IPS-15b (cell line): Measurements from ENCODE around the gene DLG4.

Experiments
- H3K27me3 ChIP-seq: one replicate; pipeline ENCODE4 v1.6.1; 2013; ENCODE audit warnings: low read length; ENCODE audit not compliant: control insufficient read depth, insufficient read depth
- H3K36me3 ChIP-seq: one replicate; pipeline ENCODE4 v1.6.1; 2013; ENCODE audit warnings: low read length; ENCODE audit not compliant: control insufficient read depth, insufficient read depth
- H3K4me1 ChIP-seq: one replicate; pipeline ENCODE4 v1.6.1; 2013; ENCODE audit warnings: mild to moderate bottlenecking, low read length; ENCODE audit not compliant: control insufficient read depth, insufficient read depth
- H3K4me3 ChIP-seq: one replicate; pipeline ENCODE4 v1.5.1; 2013; ENCODE audit warnings: low read depth, low read length
- H3K9ac ChIP-seq: one replicate; pipeline ENCODE4 v1.6.1; 2013; ENCODE audit warnings: low read depth, mild to moderate bottlenecking, low read length
- H3K9me3 ChIP-seq: one replicate; pipeline ENCODE4 v1.6.1; 2013; ENCODE audit warnings: mild to moderate bottlenecking, low read length; ENCODE audit not compliant: control insufficient read depth, insufficient read depth

The DLG4 gene

DNA sequence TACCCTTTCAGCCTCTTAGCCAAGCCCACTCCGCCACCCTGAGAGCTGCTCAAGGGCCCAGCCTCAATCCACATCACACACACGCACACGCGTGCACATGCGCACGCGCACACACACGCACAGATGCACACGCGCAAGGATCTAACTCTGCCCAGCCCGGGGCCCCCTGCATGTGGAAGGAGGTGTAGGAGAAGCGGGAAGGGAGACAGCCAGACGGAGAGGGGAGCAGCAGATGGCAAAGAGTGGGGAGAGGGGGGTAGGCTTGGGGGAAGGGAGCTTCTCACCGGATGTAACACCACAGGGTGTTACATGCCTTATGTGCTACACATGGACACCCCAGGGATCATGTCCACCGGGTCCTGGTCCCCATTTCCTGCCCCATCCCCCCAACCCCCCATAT, 15.3 kb downstream of the DLG4 start:
- peak overlapping the region; percentile 79 for H3K4me3 ChIP-seq

DNA sequence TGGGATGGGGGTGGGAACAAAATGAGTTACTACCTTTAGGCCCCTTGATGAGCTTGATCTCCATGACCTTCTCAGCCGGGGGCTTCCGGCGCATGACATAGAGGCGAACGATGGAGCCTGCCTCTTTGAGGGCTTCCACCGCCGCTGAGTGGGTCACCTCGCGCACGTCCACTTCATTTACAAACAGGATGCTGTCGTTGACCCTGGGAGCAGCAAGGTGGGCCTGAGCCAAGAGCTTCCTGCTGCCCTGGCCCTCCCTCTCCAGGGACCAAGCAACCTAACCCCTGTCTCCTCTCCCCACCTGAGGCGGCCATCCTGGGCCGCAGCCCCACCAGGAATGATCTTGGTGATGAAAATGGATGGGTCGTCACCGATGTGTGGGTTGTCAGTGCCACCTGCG, 16.2 kb downstream of the DLG4 start:
- no peaks in the 10 kb centered on the region for H3K27me3 ChIP-seq
- H3K4me3 ChIP-seq, result no peak overlapping the region
- H3K9me3 ChIP-seq, result no peaks in the 10 kb centered on the region
- peaks cover 1% of the 10 kb centered on the region for H3K4me1 ChIP-seq
- no peak overlapping the region for H3K9ac ChIP-seq
- peaks cover 21% of the 10 kb centered on the region for H3K36me3 ChIP-seq

More for the DNA sequence above, 15.3 kb downstream of the DLG4 start:
- no peaks in the 10 kb centered on the region for H3K9me3 ChIP-seq
- peaks cover 16% of the 10 kb centered on the region for H3K36me3 ChIP-seq
- no peaks in the 10 kb centered on the region for H3K27me3 ChIP-seq
- H3K9ac ChIP-seq, result no peak overlapping the region
- peaks cover 7% of the 10 kb centered on the region for H3K4me1 ChIP-seq

- Histone ChIP-seq H3K9me3 (no peaks in the 10 kb centered on the region), H3K9ac (no peak overlapping the region), H3K4me1 (no peaks in the 10 kb centered on the region), H3K36me3 (peaks cover 43% of the 10 kb centered on the region), H3K27me3 (no peaks in the 10 kb centered on the region), H3K4me3 (no peak overlapping the region)
Measured at GRCh38 chr17:7196651-7197401, 22.8 kb downstream of the DLG4 start.

- H3K36me3 ChIP-seq, result peaks cover 46% of the 10 kb centered on the region
- no peaks in the 10 kb centered on the region for H3K9me3 ChIP-seq
- no peak overlapping the region for H3K9ac ChIP-seq
- H3K4me3 ChIP-seq, result no peak overlapping the region
- no peaks in the 10 kb centered on the region for H3K4me1 ChIP-seq
- no peaks in the 10 kb centered on the region for H3K27me3 ChIP-seq
Measured at GRCh38 chr17:7195971-7196370, 23.7 kb downstream of the DLG4 start.

DNA sequence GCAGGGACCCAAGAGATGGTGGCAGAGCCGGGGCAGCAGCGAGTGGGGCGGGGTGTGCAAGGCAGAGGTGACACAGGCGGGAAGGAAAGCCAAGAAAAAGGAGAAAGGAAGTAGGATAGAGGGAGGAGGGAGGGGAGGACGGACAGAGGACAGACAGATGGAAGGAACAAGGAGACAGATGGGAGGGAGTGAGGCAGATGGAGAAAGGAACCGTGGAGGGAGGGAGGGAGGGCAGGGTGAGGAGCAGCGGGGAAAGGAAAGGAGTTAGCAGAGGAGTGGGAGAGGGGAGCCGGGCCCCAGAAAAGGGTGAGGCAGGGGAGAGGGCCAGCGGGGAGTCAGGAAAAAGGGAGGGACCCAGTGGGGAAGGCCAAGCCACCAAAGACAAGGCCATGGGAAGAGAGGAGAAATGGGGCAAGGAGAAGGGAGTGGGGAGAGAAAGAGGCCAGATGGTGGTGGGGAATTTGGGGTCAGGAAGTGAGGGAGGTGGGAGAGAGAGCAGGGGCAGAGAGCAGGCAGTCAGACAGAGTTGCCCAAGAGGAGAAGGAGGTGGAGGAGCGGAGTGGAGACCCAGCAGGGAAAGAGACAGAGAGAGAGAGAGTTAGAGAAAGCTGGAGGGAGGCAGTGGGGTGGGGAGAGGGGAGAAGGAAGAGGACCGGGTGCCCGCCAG, 27.2 kb downstream of the DLG4 start:
- H3K36me3 ChIP-seq, result peaks cover 50% of the 10 kb centered on the region
- H3K27me3 ChIP-seq, result no peaks in the 10 kb centered on the region
- H3K9me3 ChIP-seq, result no peaks in the 10 kb centered on the region
- no peak overlapping the region for H3K4me3 ChIP-seq
- no peaks in the 10 kb centered on the region for H3K4me1 ChIP-seq
- no peak overlapping the region for H3K9ac ChIP-seq

DNA sequence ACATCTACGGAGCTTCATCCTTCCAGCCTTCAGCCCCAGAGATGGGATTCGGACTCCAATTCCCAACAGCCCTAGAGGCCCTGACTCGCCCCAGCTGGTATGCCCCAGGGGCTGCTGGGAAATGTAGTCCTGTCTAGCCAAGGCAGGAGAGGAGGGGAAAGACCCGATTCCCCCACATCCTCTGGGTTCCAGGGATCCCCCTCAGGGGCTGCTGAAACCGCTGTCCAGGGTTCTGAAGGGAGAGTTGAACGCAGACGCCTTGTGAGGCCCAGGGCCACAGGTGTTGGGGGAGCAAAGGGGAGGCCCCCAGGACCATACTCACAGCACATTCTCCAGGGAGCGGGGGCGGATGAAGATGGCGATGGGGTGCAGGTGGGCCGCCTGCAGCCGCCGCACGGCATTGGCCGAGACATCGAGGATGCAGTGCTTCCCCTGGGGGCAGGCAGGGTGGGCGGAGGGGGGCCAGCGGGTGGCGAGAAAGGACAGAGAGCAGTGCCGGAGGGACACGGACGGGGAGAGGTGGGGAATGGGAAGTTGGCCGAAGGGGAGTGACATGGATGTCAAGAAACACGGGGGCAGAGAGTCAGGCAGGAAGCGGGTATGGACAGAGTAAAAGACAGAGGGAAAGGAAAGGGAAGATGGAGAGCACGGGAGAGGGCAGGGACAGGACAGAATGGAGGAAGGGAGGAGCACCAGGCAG, 27.9 kb downstream of the DLG4 start:
- H3K4me3 ChIP-seq, result no peak overlapping the region
- H3K9ac ChIP-seq, result no peak overlapping the region
- H3K27me3 ChIP-seq, result no peaks in the 10 kb centered on the region
- peaks cover 50% of the 10 kb centered on the region for H3K36me3 ChIP-seq
- H3K9me3 ChIP-seq, result no peaks in the 10 kb centered on the region
- no peaks in the 10 kb centered on the region for H3K4me1 ChIP-seq

DNA sequence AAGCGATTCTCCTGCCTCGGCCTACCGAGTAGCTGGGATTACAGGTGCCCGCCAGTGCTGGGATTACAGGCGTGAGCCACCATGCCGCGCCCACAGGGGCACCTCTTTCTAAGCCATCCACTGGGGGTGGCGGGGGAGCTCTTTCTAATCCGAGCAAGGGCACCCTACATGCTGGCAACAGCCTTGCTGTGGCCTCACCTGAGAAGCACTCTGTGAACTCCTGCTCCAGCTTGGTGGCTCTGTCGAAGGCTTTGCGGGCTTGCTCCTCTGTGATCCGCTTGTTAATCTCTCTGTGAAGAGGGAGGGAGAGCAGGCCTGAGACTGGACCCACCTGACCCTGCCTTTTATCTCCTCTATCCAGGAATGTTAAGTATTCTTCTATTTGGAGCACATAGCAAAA, 28.6 kb downstream of the DLG4 start:
- no peak overlapping the region for H3K4me3 ChIP-seq
- no peaks in the 10 kb centered on the region for H3K4me1 ChIP-seq
- no peaks in the 10 kb centered on the region for H3K9me3 ChIP-seq
- no peaks in the 10 kb centered on the region for H3K27me3 ChIP-seq
- peaks cover 44% of the 10 kb centered on the region for H3K36me3 ChIP-seq
- no peak overlapping the region for H3K9ac ChIP-seq

GRCh38 chr17:7190276-7190917, 29.2 kb downstream of the DLG4 start:
- no peaks in the 10 kb centered on the region for H3K9me3 ChIP-seq
- no peaks in the 10 kb centered on the region for H3K27me3 ChIP-seq
- no peak overlapping the region for H3K9ac ChIP-seq
- peaks cover 38% of the 10 kb centered on the region for H3K36me3 ChIP-seq
- no peak overlapping the region for H3K4me3 ChIP-seq
- no peaks in the 10 kb centered on the region for H3K4me1 ChIP-seq

GRCh38 chr17:7186241-7186640, 33.4 kb downstream of the DLG4 start:
- Histone ChIP-seq H3K27me3 (no peaks in the 10 kb centered on the region), H3K9me3 (no peaks in the 10 kb centered on the region), H3K9ac (no peak overlapping the region), H3K4me1 (no peaks in the 10 kb centered on the region), H3K4me3 (no peak overlapping the region), H3K36me3 (peaks cover 12% of the 10 kb centered on the region)

DNA sequence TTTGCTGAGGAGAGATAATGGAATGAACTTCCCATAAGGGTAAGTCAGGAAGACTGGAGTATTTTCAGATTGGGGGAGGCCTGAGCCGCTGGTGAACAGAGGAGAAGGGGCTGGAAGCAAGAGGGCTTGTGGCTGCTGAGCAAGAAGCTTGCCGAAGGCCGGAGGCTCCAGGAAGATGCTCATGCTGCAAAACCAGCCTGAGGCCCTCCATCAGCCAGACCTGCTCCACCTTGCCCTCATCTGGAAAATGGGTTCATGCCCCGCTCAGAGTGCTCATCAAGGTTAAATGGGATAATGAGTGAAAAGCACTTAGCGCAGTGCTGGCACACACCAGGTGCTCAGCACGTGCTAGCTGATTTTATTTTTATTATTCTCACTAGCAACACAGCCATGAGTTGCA, 35.0 kb downstream of the DLG4 start:
- H3K4me3 ChIP-seq, result no peak overlapping the region
- H3K9ac ChIP-seq, result no peak overlapping the region

GRCh38 chr17:7184091-7184488, 35.5 kb downstream of the DLG4 start:
- no peak overlapping the region for H3K9ac ChIP-seq
- H3K4me3 ChIP-seq, result no peak overlapping the region
- H3K4me1 ChIP-seq, result no peaks in the 10 kb centered on the region
- no peaks in the 10 kb centered on the region for H3K27me3 ChIP-seq
- H3K36me3 ChIP-seq, result no peaks in the 10 kb centered on the region
- no peaks in the 10 kb centered on the region for H3K9me3 ChIP-seq

More for the DNA sequence above, 35.0 kb downstream of the DLG4 start:
- H3K9me3 ChIP-seq, result no peaks in the 10 kb centered on the region
- H3K4me1 ChIP-seq, result no peaks in the 10 kb centered on the region
- H3K27me3 ChIP-seq, result no peaks in the 10 kb centered on the region
- H3K36me3 ChIP-seq, result peaks cover 5% of the 10 kb centered on the region
